Psoas muscle (tissue), 8 donors: Measurements from ENCODE around the gene BMPER. TPM values are rescaled to one million over a fixed set of nuclear protein-coding genes. Genes with fewer than 3 reads are reported as not detected.

Source experiments
- ATAC-seq, 4 donors: fragments of 200-7000 bp; cut with Tn5 transposase; one replicate each; pipeline ENCODE4 v1.9.1; 2020; ENCODE audit warnings: moderate library complexity in 3 of 4, mild to moderate bottlenecking in 2 of 4
- DNase-seq, 2 donors: peaks; one replicate each; pipeline ENCODE4 v3.0.0-alpha.2; 2020
- H3K27ac ChIP-seq: fragments of 200-600 bp; one replicate; pipeline ENCODE4 v1.8.0; 2022
- H3K27me3 ChIP-seq, 3 donors: fragments of 200-600 bp in 1 of 3; one replicate each; pipeline versions ENCODE4 v1.6.1 to v1.8.0; 2013 to 2022; ENCODE audit warnings: low read length in 2 of 3, mild to moderate bottlenecking in 2 of 3, moderate library complexity in 1 of 3; ENCODE audit not compliant: insufficient read depth in 3 of 3
- H3K36me3 ChIP-seq, 2 donors: fragments of 200-600 bp in 1 of 2; one replicate each; pipeline versions ENCODE4 v1.6.1 to v1.8.0; 2013 to 2022; ENCODE audit warnings: low read depth in 1 of 2, mild to moderate bottlenecking in 1 of 2, moderate library complexity in 1 of 2; ENCODE audit not compliant: insufficient read depth in 1 of 2
- H3K4me1 ChIP-seq: fragments of 200-600 bp; one replicate; pipeline ENCODE4 v1.8.0; 2022
- H3K4me3 ChIP-seq: fragments of 200-600 bp; one replicate; pipeline ENCODE4 v1.8.0; 2022; ENCODE audit warnings: mild to moderate bottlenecking
- H3K9me3 ChIP-seq: fragments of 200-600 bp; one replicate; pipeline ENCODE4 v1.8.0; 2022
- CTCF ChIP-seq: fragments of 200-600 bp; IDR thresholded peaks from one replicate; pipeline ENCODE4 v1.8.0; 2022; ENCODE audit warnings: antibody characterized with exemption
- WGBS, 3 donors: extraction: QIAGEN DNeasy Blood & Tissue Kit; methylation state at CpG; one replicate each; pipeline versions ENCODE4 v1.1.6 to v1.1.7; 2013; 5-methylcytosine and 5-hydroxymethylcytosine counted together
- intact Hi-C, 2 donors: fragments of 100-400 bp; cut with DNase I; formaldehyde crosslinking; loops; one replicate each; pipeline versions ENCODE4 v1.11.0 to v1.14.2; 2022
- polyA plus RNA-seq, 3 donors: library from polyadenylated mRNA; stranded (reverse); fragments of 200-250 nt; gene quantifications; one replicate each; pipeline ENCODE4 v1.2.3, GENCODE V29; 2013
- total RNA-seq, 4 donors: library from RNA; stranded (reverse); fragmentation: NEBNext Ultra II Directional in 2 of 4; extraction: Animal tissue kit (Norgen Biotek cat#: 25700) in 2 of 4; gene quantifications; one replicate each; pipeline versions ENCODE4 v1.2.1 to v1.2.4, GENCODE V29; 2021 to 2023
- donor health status: healthy with polysubstance abuse.
- donor health status: DM: no; HTN: no; CAD: no; lungs with moderate emphysema.
- donor health status: Bipolar disorder and iron deficiency.
- donor health status: healthy.
- donor health status: DM: yes; HTN: yes; CAD: no.
- donor health status: DM: no; HTN: no; CAD: no.
- donor health status: DM: no; HTN: no; CAD: no.
- donor health status: DM: yes; HTN: yes; CAD: no.

BMPER gene
- total and polyA plus RNA-seq, 7 donors, result 1.0 to 7.6 (median 2.4) TPM

- intact Hi-C loops, result no loop called here
- no peak overlapping the region for H3K4me3 ChIP-seq
- H3K4me1 ChIP-seq, result peaks cover 15% of the 10 kb centered on the region
- no peaks in the 10 kb centered on the region for H3K9me3 ChIP-seq
- whole genome bisulfite sequencing, 3 donors, result 92 to 97% (median 96%) methylated on average over 4 of the region's 4 CpGs
- TF ChIP-seq CTCF, result no peak
- no peak overlapping the region for H3K27ac ChIP-seq
- DNase-seq, result no peak
- peaks cover 0 to 1% (median 0%) of the 10 kb centered on the region in 3 donors for H3K27me3 ChIP-seq
- ATAC-seq, result no peak
- no peaks in the 10 kb centered on the region for H3K36me3 ChIP-seq
Observed at GRCh38 chr7:34140066-34140465, 234.7 kb downstream of the BMPER start.

GRCh38 chr7:34143402-34143801, 238.1 kb downstream of the BMPER start:
- Histone ChIP-seq H3K4me1 (peaks cover 12% of the 10 kb centered on the region), H3K27me3 (peaks cover 0 to 1% (median 0%) of the 10 kb centered on the region in 3 donors), H3K36me3 (no peaks in the 10 kb centered on the region), H3K9me3 (no peaks in the 10 kb centered on the region), H3K4me3 (no peak overlapping the region), H3K27ac (no peak overlapping the region)
- DNase-seq, result no peak
- peak in 1 of 4 donors; percentile 44 for ATAC-seq
- WGBS, 3 donors, result 55 to 71% (median 68%) methylated on average over 2 of the region's 2 CpGs
- intact Hi-C loops, result no loop called here
- TF ChIP-seq CTCF, result no peak

- DNase-seq, result no peak
- Histone ChIP-seq H3K27me3 (peaks cover 0 to 1% (median 0%) of the 10 kb centered on the region in 3 donors), H3K36me3 (no peaks in the 10 kb centered on the region), H3K4me3 (no peak overlapping the region), H3K27ac (peak overlapping the region; percentile 18), H3K4me1 (peaks cover 12% of the 10 kb centered on the region), H3K9me3 (no peaks in the 10 kb centered on the region)
- no peak for TF ChIP-seq CTCF
- peak; percentile 75 to 92 (median 85) for ATAC-seq
- WGBS, 3 donors, result 10 to 19% (median 11%) methylated on average over 1 of the region's 1 CpG
- intact Hi-C loops, result no loop called here
Observed at GRCh38 chr7:34145603-34146002, 240.3 kb downstream of the BMPER start.

- DNase-seq, result no peak
- intact Hi-C loops, result no loop called here
- no peaks in the 10 kb centered on the region for H3K36me3 ChIP-seq
- 76 to 91% (median 77%) methylated on average over 5 of the region's 5 CpGs for WGBS, 3 donors
- peaks cover 32% of the 10 kb centered on the region for H3K4me1 ChIP-seq
- ATAC-seq, result no peak
- H3K4me3 ChIP-seq, result no peak overlapping the region
- no peak for TF ChIP-seq CTCF
- no peaks in the 10 kb centered on the region for H3K27me3 ChIP-seq
- H3K27ac ChIP-seq, result no peak overlapping the region
- H3K9me3 ChIP-seq, result no peaks in the 10 kb centered on the region
Observed at GRCh38 chr7:34153656-34154270, 248.4 kb downstream of the BMPER start.
